Suppressor macrophage (primary cell): ENCODE measurements around the gene GINS2.

Experiments used
- DNase-seq, 4 experiments: peaks; one replicate each; pipeline ENCODE4 v3.0.0-alpha.2; 2020 to 2022

Gene GINS2

GRCh38 chr16:85689285-85689949 lies 663 bp upstream of the GINS2 start:
- DNase-seq: no peak

GRCh38 chr16:85687651-85688471 lies 893 bp downstream of the GINS2 start:
- no peak for DNase-seq

GRCh38 chr16:85686912-85687591 lies 1.7 kb downstream of the GINS2 start:
- DNase-seq: no peak

GRCh38 chr16:85685251-85685650 lies 3.5 kb downstream of the GINS2 start:
- no peak for DNase-seq

GRCh38 chr16:85683363-85683762 lies 5.4 kb downstream of the GINS2 start:
- DNase-seq: no peak

- no peak for DNase-seq
Observed at GRCh38 chr16:85682516-85682915, 6.2 kb downstream of the GINS2 start.

GRCh38 chr16:85681255-85681654 lies 7.5 kb downstream of the GINS2 start:
- DNase-seq: no peak

- DNase-seq: no peak
Observed at GRCh38 chr16:85680352-85680944, 8.3 kb downstream of the GINS2 start.

GRCh38 chr16:85679870-85680269 lies 8.9 kb downstream of the GINS2 start:
- DNase-seq: no peak

GRCh38 chr16:85678821-85679220 lies 9.9 kb downstream of the GINS2 start:
- no peak for DNase-seq

- DNase-seq: no peak
Observed at GRCh38 chr16:85678016-85678415, 10.7 kb downstream of the GINS2 start.

GRCh38 chr16:85677383-85677967 lies 11.3 kb downstream of the GINS2 start:
- DNase-seq: no peak

GRCh38 chr16:85676466-85676865 lies 12.3 kb downstream of the GINS2 start:
- DNase-seq: no peak

- DNase-seq: peak; percentile 51 to 66 (median 55)
Observed at GRCh38 chr16:85675251-85675874, 13.4 kb downstream of the GINS2 start.

- no peak for DNase-seq
Observed at GRCh38 chr16:85674828-85675227, 13.9 kb downstream of the GINS2 start.

GRCh38 chr16:85674418-85674755 lies 14.4 kb downstream of the GINS2 start:
- no peak for DNase-seq

GRCh38 chr16:85673529-85674417 lies 15.0 kb downstream of the GINS2 start:
- DNase-seq: no peak

- no peak for DNase-seq
Observed at GRCh38 chr16:85670840-85671239, 17.9 kb downstream of the GINS2 start.

- no peak for DNase-seq
Observed at GRCh38 chr16:85668676-85669424, 19.9 kb downstream of the GINS2 start.

- DNase-seq: no peak
Observed at GRCh38 chr16:85667841-85668413, 20.8 kb downstream of the GINS2 start.
